ENCODE data around the gene ABHD12. TPM values are rescaled to one million over a fixed set of nuclear protein-coding genes. Genes with fewer than 3 reads are reported as not detected.

ABHD12 gene
- total RNA-seq, 1 donor from 2014 or later: 51.3 TPM

- TF ChIP-seq CTCF (IDR thresholded peaks at IDR 0.05; ENCODE audit: unreplicated experiment): no peak
- no peak for DNase-seq (ENCODE audit: low spot score, unreplicated experiment)
- Mint-ChIP-seq H3K27me3 (no peaks in the 10 kb centered on the region), H3K4me1 (ENCODE audit: low read depth) (no peaks in the 10 kb centered on the region), H3K4me3 (ENCODE audit: low read depth) (no peak overlapping the region), H3K27ac (no peak overlapping the region), H3K9me3 (ENCODE audit: low read depth) (no peaks in the 10 kb centered on the region), H3K36me3 (ENCODE audit: insufficient read depth) (peaks cover 18% of the 10 kb centered on the region)
Measured at GRCh38 chr20:25281541-25281991, 109.1 kb downstream of the ABHD12 start.

GRCh38 chr20:25280574-25281535, 109.8 kb downstream of the ABHD12 start:
- no peaks in the 10 kb centered on the region for H3K27me3 Mint-ChIP-seq

GRCh38 chr20:25280051-25280573, 110.5 kb downstream of the ABHD12 start:
- Mint-ChIP-seq H3K36me3 (ENCODE audit: insufficient read depth) (peaks cover 12% of the 10 kb centered on the region), H3K27me3 (no peaks in the 10 kb centered on the region), H3K27ac (no peak overlapping the region), H3K4me3 (ENCODE audit: low read depth) (no peak overlapping the region), H3K9me3 (ENCODE audit: low read depth) (no peaks in the 10 kb centered on the region), H3K4me1 (ENCODE audit: low read depth) (no peaks in the 10 kb centered on the region)
- no peak for DNase-seq (ENCODE audit: low spot score, unreplicated experiment)
- TF ChIP-seq CTCF (IDR thresholded peaks at IDR 0.05; ENCODE audit: unreplicated experiment): no peak

More at GRCh38 chr20:25280574-25281535, 109.8 kb downstream of the ABHD12 start:
- no peak overlapping the region for H3K4me3 Mint-ChIP-seq (ENCODE audit: low read depth)
- no peaks in the 10 kb centered on the region for H3K4me1 Mint-ChIP-seq (ENCODE audit: low read depth)
- no peaks in the 10 kb centered on the region for H3K9me3 Mint-ChIP-seq (ENCODE audit: low read depth)
- H3K27ac Mint-ChIP-seq: no peak overlapping the region
- TF ChIP-seq CTCF (IDR thresholded peaks at IDR 0.05; ENCODE audit: unreplicated experiment): no peak
- peaks cover 16% of the 10 kb centered on the region for H3K36me3 Mint-ChIP-seq (ENCODE audit: insufficient read depth)
- no peak for DNase-seq (ENCODE audit: low spot score, unreplicated experiment)

- Mint-ChIP-seq H3K27ac (no peak overlapping the region), H3K9me3 (ENCODE audit: low read depth) (no peaks in the 10 kb centered on the region), H3K4me1 (ENCODE audit: low read depth) (no peaks in the 10 kb centered on the region), H3K4me3 (ENCODE audit: low read depth) (no peak overlapping the region), H3K27me3 (no peaks in the 10 kb centered on the region), H3K36me3 (ENCODE audit: insufficient read depth) (peaks cover 11% of the 10 kb centered on the region)
- no peak for DNase-seq (ENCODE audit: low spot score, unreplicated experiment)
- TF ChIP-seq CTCF (IDR thresholded peaks at IDR 0.05; ENCODE audit: unreplicated experiment): no peak
Measured at GRCh38 chr20:25279403-25279802, 111.2 kb downstream of the ABHD12 start.

- Mint-ChIP-seq H3K27ac (no peak overlapping the region), H3K36me3 (ENCODE audit: insufficient read depth) (peaks cover 9% of the 10 kb centered on the region), H3K4me3 (ENCODE audit: low read depth) (no peak overlapping the region), H3K4me1 (ENCODE audit: low read depth) (no peaks in the 10 kb centered on the region), H3K9me3 (ENCODE audit: low read depth) (no peaks in the 10 kb centered on the region), H3K27me3 (no peaks in the 10 kb centered on the region)
- DNase-seq (ENCODE audit: low spot score, unreplicated experiment): no peak
- TF ChIP-seq CTCF (IDR thresholded peaks at IDR 0.05; ENCODE audit: unreplicated experiment): no peak
Measured at GRCh38 chr20:25278636-25279361, 111.8 kb downstream of the ABHD12 start.
